Cardiac fibroblast (primary cell): ENCODE results near the gene GZF1.
A peak's percentile ranks its signal among the peaks of the same experiment; 100 is the strongest.

Source experiments
- DNase-seq, 2 donors: peaks; one replicate each; pipeline versions ENCODE4 v3.0.0 to v3.0.0-alpha.2; 2010; ENCODE audit warnings: low read depth in 2 of 2
- H3K4me3 ChIP-seq, 2 donors: replicated peaks in 1 of 2; 1 replicate in 1 of 2; 2 replicates in 1 of 2; pipeline ENCODE4 v1.5.1; 2011; ENCODE audit warnings: low read depth in 2 of 2, low read length in 2 of 2, mild to moderate bottlenecking in 2 of 2, moderate library complexity in 1 of 2
- CTCF ChIP-seq: IDR thresholded peaks from one replicate; pipeline ENCODE4 v1.5.1; 2011; ENCODE audit warnings: low read depth, mild to moderate bottlenecking, low read length, inconsistent platforms

GZF1 gene

DNA sequence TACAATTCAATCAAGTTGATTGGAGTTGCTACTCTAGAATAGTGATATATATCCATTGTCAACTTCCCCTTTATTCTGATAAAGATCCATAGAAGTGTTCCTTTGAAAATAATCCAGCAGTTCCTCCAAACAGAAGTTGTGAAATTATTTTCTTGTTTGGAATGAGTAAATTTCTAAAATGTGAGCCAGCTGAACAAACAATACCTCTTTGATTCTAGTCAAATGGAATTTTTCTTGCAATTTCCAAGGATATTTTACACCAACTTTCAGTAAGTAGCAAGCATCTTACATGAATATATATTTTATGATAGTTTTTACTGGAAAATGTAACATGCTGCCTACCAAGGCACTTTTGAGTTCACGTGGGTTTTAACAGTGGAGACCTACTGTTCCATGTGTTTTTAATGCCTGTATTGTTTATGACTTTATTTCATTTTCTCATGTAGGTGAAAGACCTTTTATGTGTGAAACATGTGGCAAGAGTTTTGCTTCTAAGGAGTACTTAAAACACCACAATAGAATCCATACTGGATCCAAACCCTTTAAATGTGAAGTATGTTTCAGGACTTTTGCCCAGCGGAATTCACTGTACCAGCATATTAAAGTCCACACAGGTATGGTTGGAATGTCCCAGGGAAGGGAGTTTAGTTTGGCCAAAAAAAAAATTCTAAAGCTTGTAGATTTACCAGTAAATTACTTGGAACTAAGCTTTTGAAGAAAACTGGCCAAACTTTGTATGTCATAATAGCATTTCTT, 6.5 kb downstream of the GZF1 start:
- no peak for TF ChIP-seq CTCF
- DNase-seq: peak; percentile 19 to 67
- no peak overlapping the region for H3K4me3 ChIP-seq

DNA sequence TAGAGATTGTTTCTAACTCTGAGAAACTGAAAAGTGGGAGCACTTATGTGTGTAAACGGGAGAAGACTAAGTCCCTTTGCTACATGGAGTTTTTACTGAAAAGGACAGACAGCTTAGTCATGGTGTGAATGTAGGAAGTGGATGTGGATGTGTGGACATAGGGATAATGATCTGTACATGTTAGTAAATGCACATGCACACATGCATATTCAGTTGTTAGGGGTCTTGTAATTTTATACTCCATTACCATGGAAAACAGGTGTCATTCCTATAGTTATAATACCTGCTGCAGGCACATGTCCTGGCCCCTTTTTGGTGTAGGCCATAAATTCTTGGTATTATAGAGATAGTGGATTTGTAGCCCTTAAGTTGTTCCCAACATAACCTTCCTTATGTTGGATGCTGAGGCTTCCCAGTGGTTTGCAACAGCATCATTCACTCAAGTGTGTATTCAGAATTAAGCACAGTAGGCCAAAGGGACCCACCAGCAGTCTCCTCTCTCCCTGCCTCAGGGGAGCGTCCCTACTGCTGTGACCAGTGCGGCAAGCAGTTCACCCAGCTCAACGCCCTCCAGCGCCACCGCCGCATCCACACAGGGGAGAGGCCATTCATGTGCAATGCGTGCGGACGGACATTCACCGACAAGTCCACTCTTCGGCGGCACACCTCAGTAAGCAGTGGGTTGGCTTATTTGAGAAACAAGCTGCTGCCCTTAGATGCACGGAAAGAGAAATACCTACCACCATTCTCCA, 7.3 kb downstream of the GZF1 start:
- H3K4me3 ChIP-seq: no peak overlapping the region
- DNase-seq: no peak
- TF ChIP-seq CTCF: no peak

DNA sequence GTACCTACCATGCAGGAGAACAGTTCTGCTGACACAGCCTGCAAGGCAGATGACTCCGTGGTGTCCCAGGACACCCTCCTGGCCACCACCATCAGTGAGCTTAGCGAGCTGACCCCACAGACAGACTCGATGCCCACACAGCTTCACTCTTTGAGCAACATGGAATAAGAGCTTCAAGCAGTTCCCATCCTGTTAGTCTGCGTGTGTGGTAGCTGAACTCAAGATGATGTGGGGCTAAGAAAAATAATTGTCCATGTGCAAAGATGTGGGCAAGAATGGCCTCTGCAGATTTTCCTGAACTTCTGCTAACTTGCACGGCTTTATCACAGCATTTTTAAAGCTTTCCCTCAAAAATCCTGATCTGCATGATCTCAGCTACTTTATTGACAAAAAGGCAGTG, 8.3 kb downstream of the GZF1 start:
- no peak overlapping the region for H3K4me3 ChIP-seq
- no peak for DNase-seq
- TF ChIP-seq CTCF: no peak

DNA sequence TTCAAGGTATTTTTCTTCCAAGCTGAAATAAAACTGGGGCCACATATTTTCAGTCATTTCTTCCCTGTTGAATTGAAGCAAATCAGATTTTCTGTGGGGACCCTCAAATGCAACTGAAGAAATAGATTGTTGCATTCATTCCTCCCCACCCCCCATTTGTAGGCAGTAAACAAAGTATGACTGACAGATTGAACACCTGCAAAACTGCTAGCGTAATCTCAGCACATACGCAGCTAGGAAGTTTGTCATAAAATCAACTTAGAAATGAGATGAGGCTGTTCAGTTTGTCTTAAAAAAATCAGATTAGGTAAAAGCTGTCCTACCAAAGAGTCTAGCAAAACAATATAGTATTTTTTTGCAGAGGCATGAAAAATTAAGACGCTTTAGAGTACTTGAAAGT, 8.9 kb downstream of the GZF1 start:
- TF ChIP-seq CTCF: no peak
- DNase-seq: no peak
- no peak overlapping the region for H3K4me3 ChIP-seq

- TF ChIP-seq CTCF: no peak
- no peak for DNase-seq
Measured at GRCh38 chr20:23371496-23371895, 9.5 kb downstream of the GZF1 start.

GRCh38 chr20:23374441-23374840, 12.5 kb downstream of the GZF1 start:
- no peak for DNase-seq
- TF ChIP-seq CTCF: no peak
- no peak overlapping the region for H3K4me3 ChIP-seq

More at GRCh38 chr20:23371496-23371895, 9.5 kb downstream of the GZF1 start:
- no peak overlapping the region for H3K4me3 ChIP-seq
